Activated CD8-positive, alpha-beta T cell treated with anti-CD3 and anti-CD28 coated beads, Interleukin-2, amount 10 ng/mL, durations not matched to agents 7 days and 5 days (primary cell): Measurements from ENCODE around the gene ZBTB5. TPM values are rescaled to one million over a fixed set of nuclear protein-coding genes. Genes with fewer than 3 reads are reported as not detected.

Experiments used
- ATAC-seq: fragments of 150-1000 bp; cut with Tn5 transposase; one replicate; pipeline ENCODE4 v1.10.0; 2021; ENCODE audit warnings: moderate library complexity
- CTCF ChIA-PET: fragments of 350-600 bp; sonication (Branson Sonifier 250); formaldehyde crosslinking; loops from one replicate; lab custom pipeline; 2021; ENCODE audit warnings: antibody characterized with exemption; lab: Charles Lee
- POLR2A ChIA-PET: fragments of 350-600 bp; sonication (Branson Sonifier 250); formaldehyde crosslinking; loops from one replicate; lab custom pipeline; 2021; ENCODE audit warnings: antibody characterized with exemption; lab: Charles Lee
- DNase-seq: peaks from one replicate; pipeline ENCODE4 v3.0.0-alpha.2; 2020
- H3K27ac Mint-ChIP-seq: one replicate; pipeline ENCODE4 v1.8.0; 2021; ENCODE audit warnings: mild to moderate bottlenecking, mixed read lengths
- H3K27me3 Mint-ChIP-seq: one replicate; pipeline ENCODE4 v1.8.0; 2021; ENCODE audit warnings: low read depth, mixed read lengths
- H3K36me3 Mint-ChIP-seq: one replicate; pipeline ENCODE4 v1.8.0; 2021; ENCODE audit warnings: low read depth, mixed read lengths
- H3K4me1 Mint-ChIP-seq: one replicate; pipeline ENCODE4 v1.8.0; 2021; ENCODE audit warnings: low read depth, mixed read lengths
- H3K4me3 Mint-ChIP-seq: one replicate; pipeline ENCODE4 v1.8.0; 2021; ENCODE audit warnings: mild to moderate bottlenecking, mixed read lengths
- H3K9me3 Mint-ChIP-seq: one replicate; pipeline ENCODE4 v1.8.0; 2022; ENCODE audit warnings: mixed read lengths; ENCODE audit not compliant: insufficient read depth
- total RNA-seq, 2 experiments: library from RNA; stranded (reverse); gene quantifications; one replicate each; pipeline ENCODE4 v1.2.3, GENCODE V29; 2021

Gene ZBTB5
- total RNA-seq, 2 experiments from 2014 or later, result 9.2 to 9.4 TPM

DNA sequence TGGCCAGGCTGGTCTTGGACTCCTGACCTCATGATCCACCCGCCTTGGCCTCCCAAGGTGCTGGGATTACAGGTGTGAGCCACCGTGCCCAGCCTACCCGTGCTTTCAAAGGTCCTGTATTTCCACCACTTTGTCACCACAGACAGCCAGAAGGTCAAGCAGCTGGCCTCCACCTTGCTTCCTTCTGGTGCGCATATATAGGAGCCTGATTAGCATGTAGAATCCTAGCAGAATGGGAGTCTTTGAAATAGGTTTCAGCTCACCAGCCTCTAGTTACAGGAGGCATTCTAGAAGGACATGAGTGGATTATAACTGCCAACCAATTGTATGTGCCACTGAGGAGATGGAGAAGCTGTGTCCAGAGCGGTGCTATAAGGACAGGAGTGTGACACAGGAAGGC is 39.4 kb upstream of the ZBTB5 start:
- Mint-ChIP-seq H3K36me3 (peaks cover 51% of the 10 kb centered on the region), H3K4me3 (no peak overlapping the region), H3K9me3 (no peaks in the 10 kb centered on the region), H3K27me3 (no peaks in the 10 kb centered on the region), H3K27ac (peak overlapping the region; percentile 11), H3K4me1 (peaks cover 16% of the 10 kb centered on the region)
- ATAC-seq, result no peak
- no peak for DNase-seq
- ChIA-PET CTCF (interaction anchor here (1.1 kb wide), 1 partner anchor 9 kb away, joined by 3 read pairs; no protein-coding TSS in a partner anchor), POLR2A (no interaction called here)

DNA sequence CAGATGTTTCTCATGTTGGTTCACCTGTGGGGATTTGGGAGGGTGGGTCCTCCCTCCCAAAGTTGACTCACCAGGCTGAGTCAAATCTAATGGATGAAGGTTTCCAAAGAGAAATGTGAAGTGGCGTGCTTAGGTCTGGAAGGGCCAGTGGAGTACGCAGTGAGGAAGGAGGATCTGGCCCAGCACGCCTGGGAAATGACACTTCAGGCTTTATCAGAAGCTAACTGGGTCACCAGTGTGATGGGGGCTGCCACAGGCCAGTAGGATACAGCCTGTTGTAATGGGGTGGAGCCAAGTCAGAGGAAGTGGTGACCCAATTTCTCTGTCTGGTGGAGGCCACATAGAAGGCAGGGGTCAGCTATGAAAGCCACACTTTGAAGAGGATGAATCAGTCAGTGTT is 38.5 kb upstream of the ZBTB5 start:
- DNase-seq (peak; percentile 48), ATAC-seq (peak; percentile 75)
- Mint-ChIP-seq H3K36me3 (peaks cover 54% of the 10 kb centered on the region), H3K27me3 (no peaks in the 10 kb centered on the region), H3K4me3 (peak overlapping the region; percentile 1), H3K9me3 (no peaks in the 10 kb centered on the region), H3K27ac (peak overlapping the region; percentile 79), H3K4me1 (peaks cover 16% of the 10 kb centered on the region)
- ChIA-PET CTCF (interaction anchor here (0.6 to 1.1 kb wide), 2 partner anchors 9 to 215 kb away, joined by 3 to 4 read pairs; no protein-coding TSS in a partner anchor), POLR2A (no interaction called here)

DNA sequence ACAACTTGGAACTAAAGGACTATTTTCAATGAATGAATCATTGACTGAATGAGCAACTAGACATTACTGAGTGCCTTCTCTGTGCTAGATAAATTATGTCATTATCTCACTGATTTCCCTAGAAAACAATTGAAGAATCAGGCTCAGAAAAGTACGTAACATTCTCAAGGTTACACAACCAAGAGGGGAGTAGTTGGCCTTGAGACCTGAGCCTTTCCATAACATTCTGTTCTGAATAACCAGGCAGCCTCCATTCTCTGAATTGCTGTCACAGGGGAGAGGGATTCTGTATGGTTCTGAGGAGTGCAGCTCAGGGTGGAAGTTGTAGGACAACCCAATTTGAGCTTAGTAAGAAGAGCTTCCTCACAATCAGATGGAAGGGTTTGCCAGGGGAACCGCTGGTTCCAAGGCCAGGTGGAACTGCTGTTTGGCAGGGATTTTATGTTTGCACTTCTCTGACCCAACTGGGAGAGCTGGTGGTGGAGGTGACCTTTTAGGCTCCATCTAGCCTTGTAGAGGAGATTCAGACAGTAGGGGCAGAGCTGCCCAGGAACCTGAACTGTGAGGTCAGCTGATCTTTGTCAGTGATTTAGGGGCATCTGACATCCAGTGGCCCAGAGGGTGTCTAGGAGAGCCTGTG is 36.8 kb upstream of the ZBTB5 start:
- H3K4me1 Mint-ChIP-seq, result peaks cover 16% of the 10 kb centered on the region
- ATAC-seq (no peak), DNase-seq (no peak)
- CTCF ChIA-PET, result interaction anchor here (0.6 kb wide), 1 partner anchor 626 kb away, joined by 3 read pairs; no protein-coding TSS in a partner anchor
- peaks cover 65% of the 10 kb centered on the region for H3K36me3 Mint-ChIP-seq
- no peak overlapping the region for H3K4me3 Mint-ChIP-seq
- POLR2A ChIA-PET, result interaction anchor here (0.6 to 0.9 kb wide), 2 partner anchors 379 to 411 kb away, joined by 3 read pairs; no protein-coding TSS in a partner anchor
- no peaks in the 10 kb centered on the region for H3K9me3 Mint-ChIP-seq
- peak overlapping the region; percentile 53 for H3K27ac Mint-ChIP-seq
- H3K27me3 Mint-ChIP-seq, result no peaks in the 10 kb centered on the region

DNA sequence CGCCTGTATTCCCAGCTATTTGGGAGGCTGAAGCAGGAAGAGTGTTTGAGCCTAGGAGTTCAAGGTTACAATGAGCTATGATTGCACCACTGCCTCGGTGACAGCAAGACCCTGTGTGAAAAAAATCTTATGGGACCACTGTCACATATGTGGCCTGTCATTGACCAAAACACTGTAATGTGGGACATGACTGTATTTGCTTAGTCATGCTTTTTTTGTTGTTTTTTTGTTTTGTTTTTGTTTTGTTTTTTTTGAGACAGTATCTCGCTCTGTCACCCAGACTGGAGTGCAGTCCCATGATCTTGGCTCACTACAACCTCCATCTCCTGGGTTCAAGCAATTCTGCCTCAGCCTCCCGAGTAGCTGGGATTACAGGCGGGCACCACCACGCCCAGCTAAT is 34.0 kb upstream of the ZBTB5 start:
- DNase-seq (no peak), ATAC-seq (no peak)
- Mint-ChIP-seq H3K9me3 (no peaks in the 10 kb centered on the region), H3K4me3 (no peak overlapping the region), H3K27ac (no peak overlapping the region), H3K4me1 (peaks cover 21% of the 10 kb centered on the region), H3K36me3 (peaks cover 79% of the 10 kb centered on the region), H3K27me3 (no peaks in the 10 kb centered on the region)
- POLR2A ChIA-PET, result no interaction called here
- CTCF ChIA-PET, result no interaction called here

DNA sequence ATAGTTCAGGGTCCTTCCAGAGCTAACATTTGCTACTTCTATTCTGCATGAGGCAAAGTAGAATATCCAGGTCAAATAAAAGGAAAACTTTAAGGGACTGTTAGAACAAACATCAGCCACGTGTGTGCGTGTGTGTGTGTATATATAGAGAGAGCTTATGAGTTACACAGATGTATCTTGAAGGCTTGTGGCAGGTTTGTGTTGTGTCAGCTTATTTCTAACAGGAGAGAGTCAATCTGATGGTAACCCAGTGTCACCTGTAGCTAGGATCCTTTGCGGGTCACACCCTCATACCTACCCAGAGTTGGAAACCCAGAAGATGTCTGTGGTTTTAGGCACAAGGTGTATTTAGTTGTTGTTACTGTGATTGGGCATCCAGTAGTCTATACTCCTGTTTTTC is 33.2 kb upstream of the ZBTB5 start:
- ATAC-seq (no peak), DNase-seq (no peak)
- Mint-ChIP-seq H3K27ac (no peak overlapping the region), H3K36me3 (peaks cover 76% of the 10 kb centered on the region), H3K27me3 (no peaks in the 10 kb centered on the region), H3K9me3 (no peaks in the 10 kb centered on the region), H3K4me1 (peaks cover 13% of the 10 kb centered on the region), H3K4me3 (no peak overlapping the region)
- ChIA-PET POLR2A (no interaction called here), CTCF (interaction anchor here (0.9 kb wide), 1 partner anchor 83 kb away, joined by 3 read pairs; no protein-coding TSS in a partner anchor)

DNA sequence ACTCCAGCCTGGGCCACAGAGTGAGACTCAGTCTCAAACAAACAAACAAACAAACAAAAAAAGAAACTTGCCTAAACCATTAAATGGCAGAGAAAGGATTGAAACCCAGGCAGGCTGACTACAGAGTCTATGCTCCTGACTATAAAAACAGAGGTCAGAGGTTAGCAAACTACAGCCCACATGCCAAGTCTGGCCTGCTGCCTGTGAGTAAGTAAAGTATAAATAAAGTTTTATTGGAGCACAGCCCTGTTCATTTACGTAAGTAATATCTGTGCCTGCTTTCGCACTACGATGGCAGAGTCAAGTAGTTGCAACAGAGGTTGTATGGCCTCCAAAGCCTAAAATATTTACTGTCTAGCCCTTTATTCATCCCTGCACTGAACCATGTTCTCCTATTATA is 32.1 kb upstream of the ZBTB5 start:
- H3K36me3 Mint-ChIP-seq, result peaks cover 75% of the 10 kb centered on the region
- H3K27ac Mint-ChIP-seq, result no peak overlapping the region
- no peak overlapping the region for H3K4me3 Mint-ChIP-seq
- peaks cover 4% of the 10 kb centered on the region for H3K4me1 Mint-ChIP-seq
- CTCF ChIA-PET, result interaction anchor here (0.9 kb wide), 1 partner anchor 82 kb away, joined by 3 read pairs; no protein-coding TSS in a partner anchor
- no peak for DNase-seq
- POLR2A ChIA-PET, result interaction anchor here (2.1 to 3.5 kb wide), 2 partner anchors 11 to 12 kb away, joined by 4 to 20 read pairs; partner anchors contain the start of gene POLR1E
- no peak for ATAC-seq
- H3K9me3 Mint-ChIP-seq, result no peaks in the 10 kb centered on the region
- no peaks in the 10 kb centered on the region for H3K27me3 Mint-ChIP-seq

DNA sequence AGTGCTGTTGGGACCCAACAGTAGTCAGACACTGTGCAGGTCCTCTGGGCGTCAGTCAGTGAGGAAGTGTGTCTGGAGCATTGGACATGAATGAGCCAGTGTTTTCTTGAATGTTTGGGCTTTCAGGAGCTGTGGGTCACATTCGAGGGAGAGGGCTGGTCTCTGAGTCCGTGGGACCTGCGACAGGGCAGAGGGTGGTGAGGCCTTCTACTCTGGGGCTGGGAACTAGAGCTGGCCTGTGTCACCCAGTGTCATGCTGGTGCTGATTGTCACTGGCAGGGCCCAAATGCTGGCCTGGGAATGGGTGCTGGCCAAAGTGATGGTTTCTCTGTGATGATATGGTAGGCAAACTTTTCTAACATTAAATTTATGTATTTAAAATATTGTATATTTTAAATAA is 30.8 kb upstream of the ZBTB5 start:
- H3K4me1 Mint-ChIP-seq, result peaks cover 5% of the 10 kb centered on the region
- no peak overlapping the region for H3K27ac Mint-ChIP-seq
- DNase-seq (no peak), ATAC-seq (no peak)
- H3K36me3 Mint-ChIP-seq, result peaks cover 69% of the 10 kb centered on the region
- H3K4me3 Mint-ChIP-seq, result no peak overlapping the region
- ChIA-PET CTCF (no interaction called here), POLR2A (interaction anchor here (0.7 to 3.5 kb wide), 3 partner anchors 10 to 82 kb away, joined by 3 to 20 read pairs (median 4); partner anchors contain the start of gene POLR1E)
- no peaks in the 10 kb centered on the region for H3K27me3 Mint-ChIP-seq
- H3K9me3 Mint-ChIP-seq, result no peaks in the 10 kb centered on the region

DNA sequence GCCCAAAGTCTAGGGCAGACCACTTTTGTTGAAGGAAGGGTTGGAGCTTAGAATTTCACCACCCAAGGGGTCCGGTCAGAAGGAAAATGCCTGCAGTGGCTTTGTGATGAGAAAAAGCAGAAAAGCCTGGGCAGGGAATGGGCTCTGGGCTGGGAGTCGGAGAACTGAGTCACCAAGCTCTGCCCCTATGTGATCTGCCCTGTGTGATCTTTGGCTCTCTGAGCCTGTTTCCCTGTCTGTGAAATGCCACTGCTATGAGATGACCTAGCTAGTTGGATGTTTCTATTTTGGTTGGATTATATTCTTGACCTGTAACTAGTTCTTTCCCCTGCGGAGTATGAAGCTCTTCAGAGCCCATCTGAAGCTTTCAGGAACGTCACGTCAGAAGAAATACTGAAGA is 30.3 kb upstream of the ZBTB5 start:
- ChIA-PET POLR2A (interaction anchor here (0.7 to 3.5 kb wide), 3 partner anchors 9 to 82 kb away, joined by 3 to 20 read pairs (median 4); partner anchors contain the start of gene POLR1E), CTCF (interaction anchor here (1.1 kb wide), 1 partner anchor 9 kb away, joined by 3 read pairs; no protein-coding TSS in a partner anchor)
- H3K36me3 Mint-ChIP-seq, result peaks cover 69% of the 10 kb centered on the region
- no peaks in the 10 kb centered on the region for H3K27me3 Mint-ChIP-seq
- no peak overlapping the region for H3K27ac Mint-ChIP-seq
- no peak for ATAC-seq
- H3K4me3 Mint-ChIP-seq, result no peak overlapping the region
- peaks cover 8% of the 10 kb centered on the region for H3K4me1 Mint-ChIP-seq
- no peaks in the 10 kb centered on the region for H3K9me3 Mint-ChIP-seq
- no peak for DNase-seq

DNA sequence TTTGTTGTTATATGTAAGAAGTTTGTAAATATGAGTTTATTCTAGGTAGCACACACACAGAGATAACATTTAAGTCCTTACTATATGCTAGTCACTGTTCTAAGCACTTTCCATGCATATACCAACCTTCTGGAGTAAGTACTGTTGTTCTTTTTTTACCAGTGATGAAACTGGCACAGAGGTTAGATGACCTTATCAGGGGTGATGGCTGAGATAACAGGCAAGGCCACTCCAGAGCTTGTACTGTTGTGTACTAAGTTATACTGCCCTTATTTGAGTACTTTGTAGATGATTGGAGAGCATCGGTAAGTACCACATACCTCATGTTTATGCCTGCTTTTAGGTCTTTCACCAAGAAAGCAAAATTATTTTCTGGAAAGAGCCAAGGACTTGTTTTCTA is 26.7 kb upstream of the ZBTB5 start:
- CTCF ChIA-PET, result no interaction called here
- Mint-ChIP-seq H3K4me3 (no peak overlapping the region), H3K9me3 (no peaks in the 10 kb centered on the region), H3K4me1 (peaks cover 33% of the 10 kb centered on the region), H3K27ac (no peak overlapping the region), H3K27me3 (no peaks in the 10 kb centered on the region), H3K36me3 (peaks cover 67% of the 10 kb centered on the region)
- POLR2A ChIA-PET, result no interaction called here
- ATAC-seq (no peak), DNase-seq (no peak)

DNA sequence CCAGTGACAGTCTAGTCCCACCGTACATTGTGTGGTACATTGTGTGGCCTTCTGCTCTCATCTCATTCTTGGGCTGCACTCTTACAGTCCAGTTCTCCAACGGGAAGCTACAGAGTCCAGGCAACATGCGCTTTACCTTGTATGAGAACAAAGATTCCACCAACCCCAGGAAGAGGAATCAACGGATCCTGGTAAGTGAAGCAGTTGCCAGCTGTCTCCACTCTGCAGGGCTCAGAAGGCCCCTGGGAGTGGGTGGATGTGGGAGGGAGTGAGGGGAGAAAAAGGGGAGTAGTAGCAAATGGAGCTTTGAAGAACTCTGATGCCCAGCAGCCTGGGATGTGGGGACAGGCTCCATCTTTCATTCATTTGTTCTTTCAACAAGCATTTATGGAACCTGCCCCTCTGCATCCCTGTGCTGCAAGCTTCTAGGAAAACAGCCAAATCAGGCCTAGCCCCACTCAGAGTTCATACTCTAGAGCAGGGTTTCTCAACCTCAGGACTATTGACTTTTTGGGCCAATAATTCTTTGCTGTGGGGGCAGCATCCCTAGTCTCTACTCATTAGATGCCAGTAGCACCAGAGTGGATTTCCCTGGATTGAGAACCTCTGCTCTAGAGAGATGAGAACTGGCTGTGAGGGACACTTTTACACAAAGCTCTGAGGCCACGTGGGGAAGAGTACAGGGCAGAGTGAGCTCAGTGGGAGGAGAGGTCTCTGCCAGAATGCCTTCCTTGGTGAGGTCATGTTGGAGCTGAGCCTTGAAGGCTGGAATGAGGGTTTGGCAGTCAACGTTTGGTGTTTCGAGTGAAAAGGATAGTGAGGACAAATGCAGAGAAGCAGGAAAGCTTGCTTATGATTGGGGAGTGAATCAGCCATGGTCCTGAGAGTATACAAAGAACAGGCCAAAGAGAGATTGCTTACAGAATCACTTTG is 21.6 kb upstream of the ZBTB5 start:
- no peaks in the 10 kb centered on the region for H3K9me3 Mint-ChIP-seq
- CTCF ChIA-PET, result interaction anchor here (1.8 kb wide), 1 partner anchor 105 kb away, joined by 9 read pairs; the partner anchor contains the start of gene TOMM5
- H3K27me3 Mint-ChIP-seq, result peaks cover 2% of the 10 kb centered on the region
- peaks cover 44% of the 10 kb centered on the region for H3K4me1 Mint-ChIP-seq
- peak overlapping the region; percentile 96 for H3K27ac Mint-ChIP-seq
- ATAC-seq, result no peak
- DNase-seq, result no peak
- peak overlapping the region; percentile 93 for H3K4me3 Mint-ChIP-seq
- peaks cover 39% of the 10 kb centered on the region for H3K36me3 Mint-ChIP-seq
- POLR2A ChIA-PET, result interaction anchor here (0.9 to 2.5 kb wide), 9 partner anchors 9 to 367 kb away, joined by 3 to 31 read pairs (median 4); partner anchors contain the start of genes DCAF10, EXOSC3, TOMM5 and ZBTB5

DNA sequence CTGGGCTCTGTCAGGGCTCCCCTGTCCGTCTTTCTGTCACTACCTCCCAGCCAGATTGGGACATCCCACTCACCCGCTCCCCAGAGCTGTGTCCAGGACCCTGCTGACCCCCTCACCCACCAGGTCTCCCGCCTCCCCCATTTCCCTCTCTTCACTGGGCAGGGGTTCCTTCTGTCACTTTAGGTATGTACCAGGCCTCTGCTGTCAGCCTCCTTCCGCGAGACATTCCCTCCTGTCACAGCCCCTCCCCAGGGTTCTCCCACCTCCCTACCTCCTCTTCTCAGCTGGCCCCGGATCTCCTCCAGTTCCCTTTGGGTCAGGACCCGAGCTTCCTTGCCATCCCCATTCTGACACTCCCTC is 21.0 kb upstream of the ZBTB5 start:
- Mint-ChIP-seq H3K36me3 (peaks cover 37% of the 10 kb centered on the region), H3K4me3 (peak overlapping the region; percentile 93), H3K9me3 (no peaks in the 10 kb centered on the region), H3K27me3 (peaks cover 7% of the 10 kb centered on the region), H3K4me1 (peaks cover 44% of the 10 kb centered on the region), H3K27ac (peak overlapping the region; percentile 96)
- POLR2A ChIA-PET, result interaction anchor here (0.9 to 2.5 kb wide), 12 partner anchors 10 to 366 kb away, joined by 3 to 31 read pairs (median 4); partner anchors contain the start of genes DCAF10, EXOSC3, TOMM5 and ZBTB5
- DNase-seq (no peak), ATAC-seq (peak; percentile 0)
- CTCF ChIA-PET, result interaction anchor here (1.8 kb wide), 1 partner anchor 106 kb away, joined by 9 read pairs; the partner anchor contains the start of gene TOMM5
